ENCODE measurements around the gene MYO1G. TPM values are rescaled to one million over a fixed set of nuclear protein-coding genes. Genes with fewer than 3 reads are reported as not detected.
"Not testable (repeated sequence)": the region's sequence is repeated elsewhere in the genome, so short reads cannot be mapped to it uniquely, and the experiment has no call there.

Gene MYO1G
- total and polyA plus RNA-seq, 4 donors = 0.56 to 3.9 (median 2.1) TPM

- WGBS = 95% methylated on average over 8 of the region's 8 CpGs
- Histone ChIP-seq H3K9me3 (ENCODE audit: control insufficient read depth in 4 of 4, low read length in 3 of 4) (no peaks in the 10 kb centered on the region), H3K36me3 (ENCODE audit: control insufficient read depth in 4 of 4, insufficient read depth in 3 of 4, low read depth in 1 of 4, low read length in 3 of 4) (no peaks in the 10 kb centered on the region), H3K4me1 (ENCODE audit: control insufficient read depth in 4 of 4, insufficient read depth in 4 of 4, low read length in 3 of 4) (peaks cover 0 to 2% (median 0%) of the 10 kb centered on the region in 4 donors), H3K27me3 (ENCODE audit: control insufficient read depth in 4 of 4, insufficient read depth in 4 of 4, low read length in 3 of 4) (no peaks in the 10 kb centered on the region), H3K4me3 (ENCODE audit: low read depth in 1 of 3, low read length in 3 of 3) (no peak overlapping the region), H3K27ac (ENCODE audit: low read depth in 1 of 2, low read length in 2 of 2) (no peak overlapping the region), H3K9ac (ENCODE audit: low read depth in 1 of 2, low read length in 2 of 2) (no peak overlapping the region)
- DNase-seq (ENCODE audit: low spot score) = no peak
- TF ChIP-seq RAD21 (IDR thresholded peaks at IDR 0.05) (no peak), RXRA (IDR thresholded peaks at IDR 0.05) (no peak), JUND (IDR thresholded peaks at IDR 0.05) (no peak), EGR1 (IDR thresholded peaks at IDR 0.05; ENCODE audit: low read depth in 2 of 2) (no peak), TAF1 (conservative IDR thresholded peaks at IDR 0.05) (no peak), FOXA2 (IDR thresholded peaks at IDR 0.05) (no peak), CTCF (IDR thresholded peaks at IDR 0.05; ENCODE audit: low read depth, low read length, missing input control) (no peak), HNF4A (conservative IDR thresholded peaks at IDR 0.05) (no peak), NR2F2 (IDR thresholded peaks at IDR 0.05) (no peak), SP1 (IDR thresholded peaks at IDR 0.05) (no peak), YY1 (IDR thresholded peaks at IDR 0.05) (no peak), FOXA1 (IDR thresholded peaks at IDR 0.05) (no peak)
- TF ChIP-seq, protein P1, sequence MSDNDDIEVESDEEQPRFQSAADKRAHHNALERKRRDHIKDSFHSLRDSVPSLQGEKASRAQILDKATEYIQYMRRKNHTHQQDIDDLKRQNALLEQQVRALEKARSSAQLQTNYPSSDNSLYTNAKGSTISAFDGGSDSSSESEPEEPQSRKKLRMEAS (IDR thresholded peaks at IDR 0.05) = no peak
- TF ChIP-seq, protein P2, sequence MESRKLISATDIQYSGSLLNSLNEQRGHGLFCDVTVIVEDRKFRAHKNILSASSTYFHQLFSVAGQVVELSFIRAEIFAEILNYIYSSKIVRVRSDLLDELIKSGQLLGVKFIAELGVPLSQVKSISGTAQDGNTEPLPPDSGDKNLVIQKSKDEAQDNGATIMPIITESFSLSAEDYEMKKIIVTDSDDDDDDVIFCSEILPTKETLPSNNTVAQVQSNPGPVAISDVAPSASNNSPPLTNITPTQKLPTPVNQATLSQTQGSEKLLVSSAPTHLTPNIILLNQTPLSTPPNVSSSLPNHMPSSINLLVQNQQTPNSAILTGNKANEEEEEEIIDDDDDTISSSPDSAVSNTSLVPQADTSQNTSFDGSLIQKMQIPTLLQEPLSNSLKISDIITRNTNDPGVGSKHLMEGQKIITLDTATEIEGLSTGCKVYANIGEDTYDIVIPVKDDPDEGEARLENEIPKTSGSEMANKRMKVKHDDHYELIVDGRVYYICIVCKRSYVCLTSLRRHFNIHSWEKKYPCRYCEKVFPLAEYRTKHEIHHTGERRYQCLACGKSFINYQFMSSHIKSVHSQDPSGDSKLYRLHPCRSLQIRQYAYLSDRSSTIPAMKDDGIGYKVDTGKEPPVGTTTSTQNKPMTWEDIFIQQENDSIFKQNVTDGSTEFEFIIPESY (IDR thresholded peaks at IDR 0.05) = no peak
These were observed 17.0 kb upstream of the MYO1G start for GRCh38 chr7:44995555-44996493.

DNA sequence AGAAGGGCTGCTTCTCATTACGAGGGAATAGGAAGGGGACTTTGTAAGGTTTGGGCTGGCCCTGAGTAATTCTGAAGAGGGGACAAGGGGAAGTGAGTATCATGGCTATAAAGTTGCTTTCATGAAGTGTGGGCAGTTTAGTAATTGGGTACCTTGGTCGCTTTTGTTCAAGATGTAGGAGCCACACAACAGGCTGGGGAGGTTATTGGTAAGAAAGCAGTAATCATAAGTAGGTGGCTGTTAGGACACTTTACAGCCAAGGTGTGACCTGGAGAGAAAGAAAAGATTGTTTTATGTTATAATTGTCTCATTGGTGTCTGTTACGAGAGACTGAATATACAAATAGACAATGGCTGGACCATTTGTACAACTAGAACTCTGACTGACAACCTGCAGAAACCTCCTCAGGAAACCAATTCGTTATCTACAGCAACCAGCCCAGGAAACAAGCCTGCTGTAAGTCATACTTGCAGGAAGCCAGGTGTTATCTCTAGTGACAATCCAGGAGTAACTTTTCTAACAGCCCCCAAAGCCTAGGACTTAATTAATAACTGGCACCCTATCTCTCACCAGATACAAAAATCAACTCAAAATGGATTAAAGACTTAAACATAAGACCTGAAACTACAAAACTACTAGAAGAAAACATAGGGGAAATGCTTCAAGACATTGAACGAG is 16.2 kb upstream of the MYO1G start:
- H3K9me3 ChIP-seq (ENCODE audit: control insufficient read depth in 4 of 4, low read length in 3 of 4) = no peaks in the 10 kb centered on the region
- no peaks in the 10 kb centered on the region for H3K27me3 ChIP-seq (ENCODE audit: control insufficient read depth in 4 of 4, insufficient read depth in 4 of 4, low read length in 3 of 4)
- no peaks in the 10 kb centered on the region for H3K36me3 ChIP-seq (ENCODE audit: control insufficient read depth in 4 of 4, insufficient read depth in 3 of 4, low read depth in 1 of 4, low read length in 3 of 4)
- no peak for TF ChIP-seq FOXA1 (IDR thresholded peaks at IDR 0.05)
- TF ChIP-seq HNF4G (IDR thresholded peaks at IDR 0.05) = no peak
- TF ChIP-seq NR2F2 (IDR thresholded peaks at IDR 0.05) = no peak
- TF ChIP-seq JUND (IDR thresholded peaks at IDR 0.05) = no peak
- no peak for TF ChIP-seq GABPA (IDR thresholded peaks at IDR 0.05 in 1 of 2, conservative IDR thresholded peaks at IDR 0.05 in 1 of 2)
- TF ChIP-seq FOXA2 (IDR thresholded peaks at IDR 0.05) = no peak
- no peak for TF ChIP-seq REST (IDR thresholded peaks at IDR 0.05)
- no peak for TF ChIP-seq TAF1 (conservative IDR thresholded peaks at IDR 0.05)
- TF ChIP-seq SP1 (IDR thresholded peaks at IDR 0.05) = no peak
- TF ChIP-seq EGR1 (IDR thresholded peaks at IDR 0.05; ENCODE audit: low read depth in 2 of 2) = no peak
- TF ChIP-seq RXRA (IDR thresholded peaks at IDR 0.05) = no peak
- H3K9ac ChIP-seq (ENCODE audit: low read depth in 1 of 2, low read length in 2 of 2) = no peak overlapping the region
- no peak overlapping the region for H3K27ac ChIP-seq (ENCODE audit: low read depth in 1 of 2, low read length in 2 of 2)
- no peak for DNase-seq (ENCODE audit: low spot score)
- H3K4me1 ChIP-seq (ENCODE audit: control insufficient read depth in 4 of 4, insufficient read depth in 4 of 4, low read length in 3 of 4) = no peaks in the 10 kb centered on the region
- WGBS = 79% methylated on average over 5 of the region's 5 CpGs
- H3K4me3 ChIP-seq (ENCODE audit: low read depth in 1 of 3, low read length in 3 of 3) = no peak overlapping the region

GRCh38 chr7:44992004-44992795 is 13.4 kb upstream of the MYO1G start:
- H3K9me3 ChIP-seq (ENCODE audit: control insufficient read depth in 4 of 4, low read length in 3 of 4); H3K27ac ChIP-seq (ENCODE audit: low read depth in 1 of 2, low read length in 2 of 2); H3K27me3 ChIP-seq (ENCODE audit: control insufficient read depth in 4 of 4, insufficient read depth in 4 of 4, low read length in 3 of 4); H3K9ac ChIP-seq (ENCODE audit: low read depth in 1 of 2, low read length in 2 of 2); H3K4me1 ChIP-seq (ENCODE audit: control insufficient read depth in 4 of 4, insufficient read depth in 4 of 4, low read length in 3 of 4); H3K4me3 ChIP-seq (ENCODE audit: low read depth in 1 of 3, low read length in 3 of 3); DNase-seq (ENCODE audit: low spot score); H3K36me3 ChIP-seq (ENCODE audit: control insufficient read depth in 4 of 4, insufficient read depth in 3 of 4, low read depth in 1 of 4, low read length in 3 of 4): not testable (repeated sequence)
- 90% methylated on average over 21 of the region's 21 CpGs for WGBS

Data from liver (tissue), 9 donors.